GM18498 (cell line): ENCODE results near the gene CACNG6.

Source experiments
- ATAC-seq: cut with Tn5 transposase; IDR thresholded peaks from one replicate; pipeline ENCODE4 v1.9.1; 2021; ENCODE audit warnings: mild to moderate bottlenecking, moderate library complexity; ENCODE audit not compliant: unreplicated experiment

Gene CACNG6

GRCh38 chr19:54041969-54042606 is 50.7 kb downstream of the CACNG6 start:
- no peak for ATAC-seq

- ATAC-seq: no peak
Measured at GRCh38 chr19:54042989-54043388, 51.6 kb downstream of the CACNG6 start.

- ATAC-seq: no peak
Measured at GRCh38 chr19:54045771-54046170, 54.3 kb downstream of the CACNG6 start.

GRCh38 chr19:54047616-54048015 is 56.2 kb downstream of the CACNG6 start:
- no peak for ATAC-seq
